ENCODE results near the gene UROC1. TPM values are rescaled to one million over a fixed set of nuclear protein-coding genes. Genes with fewer than 3 reads are reported as not detected.

Gene UROC1
- total and polyA plus RNA-seq, 2 of the 4 experiments (the other 2 are of a cell fraction): not detected

DNA sequence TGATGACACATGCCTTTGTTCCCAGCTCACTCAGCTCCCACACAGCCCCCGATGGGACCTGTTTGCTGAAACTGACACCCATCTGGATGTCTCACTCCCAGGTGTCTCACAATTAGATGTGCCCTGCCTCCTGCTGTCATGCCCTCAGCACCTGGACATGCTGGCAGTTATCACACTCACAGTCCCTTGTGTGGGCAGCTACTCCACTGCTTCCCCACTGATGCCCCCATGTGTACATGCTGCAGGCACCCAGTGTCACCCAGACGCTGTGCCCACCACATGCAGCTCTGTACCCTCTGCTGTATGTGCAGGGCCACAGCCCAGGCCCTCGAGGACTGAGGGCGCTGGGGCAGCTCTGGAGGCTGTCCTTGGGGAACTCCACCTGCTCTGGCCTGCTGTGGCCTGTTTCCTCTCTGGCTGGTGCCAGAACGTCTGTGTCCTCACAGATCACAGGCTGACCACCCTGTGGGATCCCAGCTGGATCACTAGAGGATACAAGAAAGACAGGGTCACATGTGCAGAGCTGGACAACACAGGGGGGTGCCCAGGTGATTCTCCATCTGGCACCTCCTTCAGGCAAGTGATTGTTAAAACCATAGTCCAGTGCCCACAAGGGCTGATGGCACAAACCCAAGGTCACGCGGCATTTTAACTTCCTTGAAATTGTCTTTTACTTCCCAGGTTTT is 27.2 kb upstream of the UROC1 start:
- TF ChIP-seq, protein P1, sequence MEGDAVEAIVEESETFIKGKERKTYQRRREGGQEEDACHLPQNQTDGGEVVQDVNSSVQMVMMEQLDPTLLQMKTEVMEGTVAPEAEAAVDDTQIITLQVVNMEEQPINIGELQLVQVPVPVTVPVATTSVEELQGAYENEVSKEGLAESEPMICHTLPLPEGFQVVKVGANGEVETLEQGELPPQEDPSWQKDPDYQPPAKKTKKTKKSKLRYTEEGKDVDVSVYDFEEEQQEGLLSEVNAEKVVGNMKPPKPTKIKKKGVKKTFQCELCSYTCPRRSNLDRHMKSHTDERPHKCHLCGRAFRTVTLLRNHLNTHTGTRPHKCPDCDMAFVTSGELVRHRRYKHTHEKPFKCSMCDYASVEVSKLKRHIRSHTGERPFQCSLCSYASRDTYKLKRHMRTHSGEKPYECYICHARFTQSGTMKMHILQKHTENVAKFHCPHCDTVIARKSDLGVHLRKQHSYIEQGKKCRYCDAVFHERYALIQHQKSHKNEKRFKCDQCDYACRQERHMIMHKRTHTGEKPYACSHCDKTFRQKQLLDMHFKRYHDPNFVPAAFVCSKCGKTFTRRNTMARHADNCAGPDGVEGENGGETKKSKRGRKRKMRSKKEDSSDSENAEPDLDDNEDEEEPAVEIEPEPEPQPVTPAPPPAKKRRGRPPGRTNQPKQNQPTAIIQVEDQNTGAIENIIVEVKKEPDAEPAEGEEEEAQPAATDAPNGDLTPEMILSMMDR (conservative IDR thresholded peaks at IDR 0.05; ENCODE audit: low read depth, low read length): no peak
- TF ChIP-seq SMC3 (IDR thresholded peaks at IDR 0.05; ENCODE audit: low read depth, low read length) (no peak), RCOR1 (IDR thresholded peaks at IDR 0.05; ENCODE audit: insufficient replicate concordance, low read length) (no peak), MXI1 (IDR thresholded peaks at IDR 0.05; ENCODE audit: borderline replicate concordance, low read depth, low read length) (no peak), CHD1 (IDR thresholded peaks at IDR 0.05; ENCODE audit: low read depth, low read length) (no peak), BHLHE40 (IDR thresholded peaks at IDR 0.05; ENCODE audit: low read depth, low read length) (no peak), POLR2A (IDR thresholded peaks at IDR 0.05; ENCODE audit: low read depth, low read length) (no peak), RAD21 (IDR thresholded peaks at IDR 0.05; ENCODE audit: low read length) (no peak)
- TF ChIP-seq, protein P2, sequence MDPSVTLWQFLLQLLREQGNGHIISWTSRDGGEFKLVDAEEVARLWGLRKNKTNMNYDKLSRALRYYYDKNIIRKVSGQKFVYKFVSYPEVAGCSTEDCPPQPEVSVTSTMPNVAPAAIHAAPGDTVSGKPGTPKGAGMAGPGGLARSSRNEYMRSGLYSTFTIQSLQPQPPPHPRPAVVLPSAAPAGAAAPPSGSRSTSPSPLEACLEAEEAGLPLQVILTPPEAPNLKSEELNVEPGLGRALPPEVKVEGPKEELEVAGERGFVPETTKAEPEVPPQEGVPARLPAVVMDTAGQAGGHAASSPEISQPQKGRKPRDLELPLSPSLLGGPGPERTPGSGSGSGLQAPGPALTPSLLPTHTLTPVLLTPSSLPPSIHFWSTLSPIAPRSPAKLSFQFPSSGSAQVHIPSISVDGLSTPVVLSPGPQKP (IDR thresholded peaks at IDR 0.05; ENCODE audit: borderline replicate concordance, low read depth, low read length): no peak
- H3K14ac ChIP-seq (replicated peaks; ENCODE audit: low read depth, low read length): no peak overlapping the region
- 47% methylated on average over 3 of the region's 7 CpGs; no CpG with 5 or more reads in 1 of the 2 experiments for WGBS, 2 experiments (ENCODE audit: extremely low coverage in 2 of 2, insufficient read length in 1 of 2)
- DNase-seq (no peak), ATAC-seq (ENCODE audit: low read depth) (no peak)
- no peak overlapping the region for H2AK5ac ChIP-seq (ENCODE audit: low read depth, low read length)
- in situ Hi-C loops (cut with MboI; ENCODE audit: low sequenced_read_pairs): no loop called here
- H2BK20ac ChIP-seq (ENCODE audit: low read depth, low read length): no peak overlapping the region
- no peak overlapping the region for H3K56ac ChIP-seq (ENCODE audit: extremely low read depth, insufficient read depth, low read length)
- H2AK9ac ChIP-seq (replicated peaks; ENCODE audit: low read depth, low read length, poor library complexity): no peak overlapping the region
- no peak overlapping the region for H2BK5ac ChIP-seq (ENCODE audit: low read depth, low read length, poor library complexity, severe bottlenecking)
- H3K4me2 ChIP-seq (ENCODE audit: low read depth, low read length): no peak overlapping the region
- H3K23ac ChIP-seq (ENCODE audit: low read depth, low read length): no peak overlapping the region
- H4K20me1 ChIP-seq (ENCODE audit: insufficient read depth, low read length): no peaks in the 10 kb centered on the region
- intact Hi-C loops (cut with micrococcal nuclease): no loop called here
- H3K4me1 ChIP-seq (ENCODE audit: control insufficient read depth, insufficient read depth, low read length): peaks cover 5% of the 10 kb centered on the region
- BruUV-seq (replicated peaks): no TSS peak
- no peak overlapping the region for H3K4ac ChIP-seq (ENCODE audit: low read depth, low read length)
- H3K18ac ChIP-seq (ENCODE audit: low read depth, low read length): no peak overlapping the region
- H3K9ac ChIP-seq (ENCODE audit: low read depth, low read length): no peak overlapping the region
- H3K79me1 ChIP-seq (ENCODE audit: low read depth in 1 of 2, low read length in 2 of 2): no peaks in the 10 kb centered on the region
- H3K27me3 ChIP-seq (ENCODE audit: control insufficient read depth, insufficient read depth, low read length): peaks cover 35% of the 10 kb centered on the region
- no peak overlapping the region for H3K4me3 ChIP-seq (ENCODE audit: insufficient read depth, low read depth, low read length)
- no peak overlapping the region for H2BK15ac ChIP-seq (ENCODE audit: low read depth, low read length)
- POLR2A ChIA-PET (ENCODE audit: unreplicated experiment): interaction anchor here (0.5 kb wide), 1 partner anchor 1113 kb away, joined by 13 read pairs; no protein-coding TSS in a partner anchor
- peaks cover 6% of the 10 kb centered on the region for H3K9me1 ChIP-seq (ENCODE audit: insufficient read depth, low read length)
- no peaks in the 10 kb centered on the region for H3K36me3 ChIP-seq (ENCODE audit: control insufficient read depth, insufficient read depth, low read length)
- no peak overlapping the region for H4K8ac ChIP-seq (ENCODE audit: low read depth in 2 of 2, low read length in 2 of 2)
- no peak overlapping the region for H4K91ac ChIP-seq (ENCODE audit: insufficient read depth, low read depth, low read length)
- H4K5ac ChIP-seq (ENCODE audit: low read depth, low read length): no peak overlapping the region
- no peaks in the 10 kb centered on the region; the same call in 1 of the 2 replicates for H3K9me3 ChIP-seq (ENCODE audit: control insufficient read depth, insufficient read depth, low read length)
- no peak overlapping the region for H2AFZ ChIP-seq (replicated peaks; ENCODE audit: low read length, poor library complexity)
- dilution Hi-C loops (cut with HindIII; ENCODE audit: low sequenced_read_pairs, unreplicated experiment): no loop called here
- H2BK120ac ChIP-seq (ENCODE audit: low read depth, low read length): no peak overlapping the region
- CTCF ChIA-PET: no interaction called here
- no peak overlapping the region for H3K27ac ChIP-seq (ENCODE audit: insufficient read depth, low read length)
